ENCODE measurements around the gene IGF2.

The IGF2 gene

DNA sequence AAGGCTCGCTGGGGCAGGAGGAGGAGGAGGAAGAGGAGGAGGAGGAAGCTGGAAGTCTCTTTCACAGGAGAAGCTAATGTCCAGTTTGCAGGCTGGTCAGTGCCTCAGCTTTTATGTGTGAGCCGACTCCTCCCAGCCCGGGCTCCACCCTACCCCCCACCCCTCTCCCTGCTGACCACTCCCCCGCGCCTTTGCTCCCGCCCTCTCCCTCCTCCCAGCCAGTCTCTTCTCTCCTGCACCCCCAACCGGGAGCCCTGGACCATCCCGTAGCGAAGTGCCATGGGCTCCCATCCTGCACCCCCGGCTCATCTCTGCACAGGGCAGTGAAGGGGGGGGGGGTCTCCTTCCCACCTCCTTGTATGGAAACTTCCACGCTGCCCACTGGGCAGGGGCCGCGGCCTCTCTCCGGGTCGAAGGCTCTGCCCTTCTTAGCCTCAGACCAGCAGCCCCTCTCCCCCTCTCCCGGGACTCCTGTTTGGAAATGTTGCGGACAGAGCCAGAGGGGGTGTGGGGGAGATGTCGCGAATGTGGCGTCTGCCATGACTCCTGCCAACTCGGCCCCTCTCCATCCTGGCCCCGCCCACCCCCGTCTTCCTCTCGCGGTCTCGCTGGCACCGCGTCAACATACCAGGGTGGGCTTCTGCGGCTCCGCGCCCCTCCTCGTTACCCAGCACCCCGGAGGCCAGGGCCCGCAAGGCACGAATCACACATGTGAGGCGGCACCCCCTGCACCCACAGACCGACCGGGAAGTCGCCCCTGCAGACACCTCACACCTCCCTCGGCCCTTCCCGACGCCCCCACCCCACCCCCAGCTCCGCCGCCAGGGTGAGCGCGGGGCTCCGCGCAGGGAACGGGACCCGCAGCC lies 1.8 kb downstream of the IGF2 start:
- peak; percentile 89 for DNase-seq (ENCODE audit: low read depth, low spot score)

DNA sequence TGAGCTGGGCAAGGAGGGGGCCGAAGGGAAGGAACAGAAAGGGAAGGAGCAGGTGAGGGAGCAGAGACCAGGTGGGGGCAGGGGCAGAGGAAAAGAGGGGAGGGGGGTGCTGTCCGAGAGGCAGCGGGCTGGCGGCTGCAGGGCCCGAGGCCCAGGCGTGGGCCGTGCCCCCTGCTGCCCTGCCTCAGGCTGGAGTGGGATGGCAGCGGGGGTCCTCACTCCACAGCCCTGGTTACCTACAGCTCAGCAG lies 2.3 kb downstream of the IGF2 start:
- no peak for DNase-seq (ENCODE audit: low read depth, low spot score)

- no peak for DNase-seq (ENCODE audit: low read depth, low spot score)
Measured at GRCh38 chr11:2136209-2136951, 2.8 kb downstream of the IGF2 start.

- DNase-seq (ENCODE audit: low read depth, low spot score): no peak
Measured at GRCh38 chr11:2135648-2136201, 3.5 kb downstream of the IGF2 start.

GRCh38 chr11:2135018-2135569 lies 4.1 kb downstream of the IGF2 start:
- DNase-seq (ENCODE audit: low read depth, low spot score): no peak

DNA sequence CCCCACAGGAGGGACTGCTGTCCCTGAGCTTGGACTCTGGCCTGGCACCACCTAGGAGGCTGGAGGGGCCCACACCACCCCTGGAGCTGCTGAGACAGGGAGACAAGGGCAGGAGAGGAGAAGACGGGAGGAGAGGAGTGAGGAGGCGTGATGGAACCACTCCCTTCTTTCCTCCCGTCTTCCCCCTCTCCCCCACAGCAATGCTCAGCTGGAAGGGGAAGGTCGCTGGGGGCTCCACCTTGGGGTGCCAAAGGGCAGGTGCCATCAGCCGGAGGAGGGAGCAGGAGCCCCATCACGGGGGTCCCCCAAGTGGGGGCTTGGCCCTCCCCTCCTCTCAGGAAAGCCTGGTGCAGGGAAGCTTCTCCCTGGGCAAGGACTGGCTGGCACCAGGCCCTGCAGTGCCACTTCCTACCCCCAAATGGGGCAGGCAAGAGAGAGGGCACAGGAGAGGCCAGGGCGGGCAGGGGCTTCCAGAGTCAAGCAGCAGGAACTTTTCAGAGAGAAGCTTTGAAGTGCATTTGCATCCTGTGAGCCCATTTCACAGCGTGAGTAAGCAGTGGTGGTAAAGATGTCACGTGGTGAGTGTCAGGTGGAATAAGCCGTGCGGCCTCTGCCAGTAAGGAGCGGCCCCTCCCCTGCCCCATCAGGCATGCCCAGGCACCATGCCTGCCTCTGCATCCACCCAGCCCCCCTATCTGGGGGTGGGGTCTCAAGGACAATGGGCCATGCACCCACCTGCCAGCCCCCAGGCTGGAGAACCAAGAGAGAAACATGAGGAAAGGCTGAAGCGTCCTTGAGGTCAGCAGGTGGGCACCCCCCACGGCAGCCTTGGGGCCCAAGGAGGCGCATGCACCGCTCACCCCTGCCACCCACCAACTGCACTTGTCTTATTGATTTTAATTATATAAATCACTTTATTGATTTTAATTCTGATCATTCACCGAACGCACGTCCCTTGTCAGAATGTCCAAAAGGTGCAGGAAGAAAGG lies 4.9 kb downstream of the IGF2 start:
- no peak for DNase-seq (ENCODE audit: low read depth, low spot score)

GRCh38 chr11:2133241-2134021 lies 5.8 kb downstream of the IGF2 start:
- no peak for DNase-seq (ENCODE audit: low read depth, low spot score)

GRCh38 chr11:2132874-2133240 lies 6.3 kb downstream of the IGF2 start:
- DNase-seq (ENCODE audit: low read depth, low spot score): no peak

GRCh38 chr11:2132246-2132645 lies 6.9 kb downstream of the IGF2 start:
- no peak for DNase-seq (ENCODE audit: low read depth, low spot score)

- DNase-seq (ENCODE audit: low read depth, low spot score): no peak
Measured at GRCh38 chr11:2131371-2132236, 7.6 kb downstream of the IGF2 start.

GRCh38 chr11:2130881-2131352 lies 8.3 kb downstream of the IGF2 start:
- no peak for DNase-seq (ENCODE audit: low read depth, low spot score)

GRCh38 chr11:2129699-2130366 lies 9.4 kb downstream of the IGF2 start:
- DNase-seq (ENCODE audit: low read depth, low spot score): no peak

- DNase-seq (ENCODE audit: low read depth, low spot score): no peak
Measured at GRCh38 chr11:2129308-2129698, 9.9 kb downstream of the IGF2 start.

DNA sequence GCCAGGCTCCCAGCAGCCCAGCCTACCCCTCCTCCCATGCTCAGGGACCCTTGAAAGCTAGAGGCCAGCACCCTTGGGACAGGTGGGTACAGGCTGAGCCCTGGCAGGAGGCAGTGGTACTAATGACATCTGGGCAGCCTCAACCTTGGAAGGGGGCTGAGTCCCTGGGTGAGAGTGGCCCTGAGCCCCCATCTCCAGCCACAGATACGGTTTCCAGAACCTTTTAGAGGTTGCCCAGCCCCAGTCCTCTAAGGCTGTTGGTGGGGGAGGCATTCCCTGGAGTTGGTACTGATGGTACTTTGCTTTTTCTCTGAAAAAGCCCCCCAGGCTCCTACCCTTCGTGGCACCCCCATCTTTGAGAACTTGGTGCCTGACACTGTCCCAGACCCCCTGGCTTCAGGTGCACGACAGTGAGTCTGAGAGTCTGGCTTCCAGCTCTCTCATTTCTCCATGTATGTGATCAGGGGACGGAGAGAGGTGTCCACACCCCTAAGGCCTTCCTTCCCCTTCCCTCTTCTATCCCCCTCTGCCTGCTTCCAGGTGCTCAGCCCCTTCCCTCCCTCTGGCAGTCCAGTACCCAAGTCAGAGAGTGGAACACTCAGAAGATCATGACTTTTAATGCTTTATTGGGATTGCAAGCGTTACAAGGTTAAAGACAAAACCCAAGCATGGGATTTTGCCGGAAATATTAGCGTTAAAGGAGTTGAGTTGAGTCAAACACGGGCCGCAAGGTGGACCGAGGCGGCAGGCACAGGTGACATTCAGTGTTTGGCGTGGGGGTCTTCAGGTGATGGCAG lies 10.5 kb downstream of the IGF2 start:
- DNase-seq (ENCODE audit: low read depth, low spot score): no peak

DNA sequence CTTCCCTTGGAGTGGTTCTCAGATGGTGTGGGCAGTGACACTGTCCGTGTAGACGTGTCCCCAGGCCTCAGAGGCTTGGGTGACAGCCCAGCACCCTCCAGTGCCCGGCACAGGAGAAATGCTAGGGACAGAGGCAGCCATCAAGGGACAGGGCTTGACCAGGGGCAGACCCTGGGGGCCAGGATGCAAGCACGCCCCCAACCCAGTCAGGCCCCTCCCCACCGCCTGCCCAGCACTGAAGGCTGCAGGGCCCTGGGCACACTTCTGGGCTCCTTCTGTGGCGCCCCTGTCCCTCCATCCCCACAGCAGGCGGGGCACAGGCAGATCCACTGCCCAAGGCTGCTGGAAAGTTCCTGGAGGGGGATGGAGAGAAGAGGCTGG lies 11.1 kb downstream of the IGF2 start:
- no peak for DNase-seq (ENCODE audit: low read depth, low spot score)

DNA sequence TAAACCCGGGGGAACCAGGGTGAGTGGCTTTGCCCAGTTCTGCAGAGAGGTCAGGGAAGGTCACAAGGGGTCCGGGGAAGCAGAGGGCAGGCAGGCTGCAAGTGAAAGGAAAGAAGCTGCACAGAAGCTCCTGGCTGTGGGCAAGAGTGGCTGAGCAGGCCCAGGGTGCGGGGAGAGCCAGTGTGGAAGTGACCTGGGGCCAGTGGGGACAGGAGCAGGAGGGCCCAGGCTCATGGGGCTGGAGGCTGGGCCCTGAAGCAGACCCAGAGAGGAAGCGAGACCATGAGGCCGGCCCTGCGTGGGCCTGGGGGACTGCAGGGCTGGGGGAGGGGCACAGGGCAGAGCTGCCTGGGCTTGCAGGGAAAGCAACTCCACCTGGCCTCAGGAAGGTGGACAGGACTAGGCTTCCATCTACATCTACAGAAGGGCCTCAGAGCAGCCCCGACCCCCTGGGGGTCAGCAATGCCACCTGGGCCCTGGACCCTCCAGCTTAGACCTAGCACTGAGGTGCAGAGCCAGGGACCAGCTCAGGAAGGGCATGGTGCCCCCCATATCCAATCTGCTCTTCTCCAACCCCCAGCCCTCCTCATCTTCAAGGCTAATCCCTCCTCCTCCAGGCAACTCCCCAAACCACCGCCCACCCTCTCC lies 11.6 kb downstream of the IGF2 start:
- no peak for DNase-seq (ENCODE audit: low read depth, low spot score)

DNA sequence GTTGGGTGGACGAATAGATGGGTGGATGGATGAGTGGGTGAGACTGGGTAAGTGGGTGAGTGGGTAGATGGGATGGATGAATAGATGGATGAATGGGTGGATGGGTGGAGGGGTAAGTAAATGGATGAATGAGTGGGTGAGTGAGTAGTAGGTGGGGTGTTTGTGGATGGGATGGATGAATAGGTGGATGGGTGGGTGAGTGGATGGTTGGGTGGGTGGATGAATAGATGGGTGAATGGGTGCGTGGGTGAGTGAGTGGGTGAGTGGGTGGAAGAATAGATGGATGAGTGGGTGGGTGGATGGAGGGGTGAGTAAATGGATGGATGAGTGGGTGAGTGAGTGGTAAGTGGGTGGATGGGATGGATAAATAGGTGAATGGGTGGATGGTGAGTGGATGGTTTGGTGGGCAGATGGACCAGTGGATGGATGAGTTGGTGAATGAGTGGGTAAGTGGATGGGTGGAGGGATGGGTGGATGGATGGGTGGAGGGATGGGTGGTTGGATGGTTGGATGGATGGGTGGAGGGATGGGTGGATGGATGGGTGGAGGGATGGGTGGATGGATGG lies 12.6 kb downstream of the IGF2 start:
- no peak for DNase-seq (ENCODE audit: low read depth, low spot score)
